H1 (cell line): Measurements from ENCODE around the gene TMEM174. TPM values are rescaled to one million over a fixed set of nuclear protein-coding genes. Genes with fewer than 3 reads are reported as not detected.

Experiments
- polyA plus RNA-seq, 7 experiments: library from polyadenylated mRNA; depleted of rRNA in 3 of 7; stranded (reverse) in 5 of 7; unstranded in 2 of 7; fragments of >200 nt in 5 of 7; fragments of 200-250 nt in 2 of 7; gene quantifications; 1 replicate in 5 of 7; 2 replicates in 1 of 7; 4 replicates in 1 of 7; pipeline versions ENCODE4 v1.2.1 to v1.2.3, GENCODE V29; 2011 to 2013; ENCODE audit warnings: missing spikeins in 2 of 7, mixed read lengths in 2 of 7
- total RNA-seq: library from RNA; stranded (reverse); fragmentation: NEBNext Ultra II Directional; extraction: Animal tissue kit (Norgen Biotek cat#: 25700); gene quantifications from 2 replicates; pipeline ENCODE4 v1.2.1, GENCODE V29; 2021

TMEM174 gene
- total and polyA plus RNA-seq, 2 of the 8 experiments (the other 6 are each of a cell fraction or from before 2014, with no cell fraction given) = not detected

Other genes starting within 250 kb of the TMEM174 start
- gene FCHO2, start 217.2 kb upstream of the TMEM174 start, total RNA-seq = 13.8 and 15.7 TPM in 2 replicates
- 4.3 and 5.9 TPM in 2 replicates for gene FCHO2, start 217.2 kb upstream of the TMEM174 start, polyA plus RNA-seq (2011; rRNA removed)
- 1.0 and 1.5 TPM in 2 replicates for gene TMEM171, start 52.6 kb upstream of the TMEM174 start, total RNA-seq
- gene TMEM171, start 52.6 kb upstream of the TMEM174 start, polyA plus RNA-seq (2011; rRNA removed) = 2.2 and 3.2 TPM in 2 replicates